ENCODE results near the gene KLF2.

DNA sequence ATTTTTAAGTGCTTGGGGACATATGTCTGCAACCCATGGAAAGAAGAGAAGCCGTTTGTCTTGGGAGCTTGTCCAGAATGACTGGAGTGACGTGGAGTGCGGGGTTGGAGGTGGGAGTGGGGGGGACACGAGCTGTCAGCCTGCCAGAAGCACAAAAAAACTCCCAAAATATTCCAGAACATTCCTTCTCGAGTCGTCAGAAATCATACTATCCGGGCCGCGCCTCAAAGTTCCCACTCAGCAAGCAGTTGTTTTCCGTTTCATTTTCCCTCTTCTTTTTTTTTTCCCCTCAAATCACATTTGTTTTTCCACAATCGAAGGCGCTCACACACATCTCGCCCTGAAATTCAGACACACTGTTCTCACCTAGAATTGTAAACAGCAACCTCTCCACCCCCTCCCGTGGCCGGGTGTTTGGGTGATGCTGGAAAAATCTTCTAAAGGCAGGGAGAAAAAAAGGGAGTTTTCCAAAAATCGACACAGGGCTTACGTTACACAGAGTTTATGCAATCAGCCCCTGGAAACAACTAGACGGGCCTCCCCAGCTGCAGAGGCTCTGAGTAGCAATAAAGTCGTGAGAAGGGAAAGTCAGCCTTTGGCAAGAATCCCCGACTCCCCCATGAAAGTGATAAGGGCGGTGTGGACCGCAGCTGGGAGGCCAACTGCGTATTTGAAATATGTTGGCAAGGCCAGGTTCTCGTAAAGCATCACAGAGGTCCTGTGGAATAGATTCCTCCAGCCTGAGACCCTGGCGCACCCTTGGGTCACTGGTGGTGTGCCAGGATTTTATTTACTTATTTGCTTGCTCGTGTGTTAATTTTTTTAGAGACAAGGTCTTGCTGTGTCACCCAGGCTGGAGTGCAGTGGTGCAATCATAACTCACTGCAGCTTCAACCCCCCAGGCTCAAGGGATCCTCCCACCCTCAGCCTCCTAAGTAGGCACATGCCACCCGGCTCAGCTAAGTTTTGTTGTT lies 31.2 kb upstream of the KLF2 start:
- TF ChIP-seq CTCF (IDR thresholded peaks at IDR 0.05), result no peak
- peak in 1 of 4 donors; percentile 9 for TF ChIP-seq POLR2A (IDR thresholded peaks at IDR 0.05)

Measured in esophagus squamous epithelium (tissue), 4 donors.